ENCODE data around the gene MPZL1.

- TF ChIP-seq CTCF (IDR thresholded peaks at IDR 0.05) (no peak), POLR2A (IDR thresholded peaks at IDR 0.05) (no peak)
Observed at GRCh38 chr1:167711797-167712196, 10.0 kb upstream of the MPZL1 start.

Measured in testis (tissue), 2 donors.